Neural crest cell (in vitro differentiated cells): ENCODE results near the gene SPSB4. TPM values are rescaled to one million over a fixed set of nuclear protein-coding genes. Genes with fewer than 3 reads are reported as not detected.
A peak's percentile ranks its signal among the peaks of the same experiment; 100 is the strongest.

Source experiments
- DNase-seq: peaks from one replicate; pipeline ENCODE4 v3.0.0; 2021; ENCODE audit warnings: low read depth, mixed read lengths, low spot score
- H3K27ac Mint-ChIP-seq: one replicate; pipeline ENCODE4 v1.8.0; 2021; ENCODE audit warnings: mild to moderate bottlenecking, mixed read lengths; ENCODE audit not compliant: unreplicated experiment
- H3K27me3 Mint-ChIP-seq: 2 replicates; pipeline ENCODE4 v1.8.0; 2021; ENCODE audit warnings: low read depth, mild to moderate bottlenecking, mixed read lengths
- H3K36me3 Mint-ChIP-seq: 2 replicates; pipeline ENCODE4 v1.8.0; 2021; ENCODE audit warnings: low read depth, mild to moderate bottlenecking, mixed read lengths
- H3K4me1 Mint-ChIP-seq: 2 replicates; pipeline ENCODE4 v1.8.0; 2021; ENCODE audit warnings: mixed read lengths
- H3K4me3 Mint-ChIP-seq: one replicate; pipeline ENCODE4 v1.8.0; 2021; ENCODE audit warnings: mild to moderate bottlenecking, mixed read lengths
- H3K9me3 Mint-ChIP-seq: 2 replicates; pipeline ENCODE4 v1.8.0; 2021; ENCODE audit warnings: mixed read lengths
- total RNA-seq: library from RNA; stranded (reverse); gene quantifications from 2 replicates; pipeline ENCODE4 v1.2.1, GENCODE V29; 2021
- TF ChIP-seq, protein P1 (sequence below): fragments of 200-600 bp; sonication (generic); conservative IDR thresholded peaks from 2 replicates; pipeline ENCODE4 v1.5.0; 2021; ENCODE audit warnings: antibody characterized with exemption, mild to moderate bottlenecking

The SPSB4 gene
- total RNA-seq, 1 donor from 2014 or later, result 35.1 TPM

DNA sequence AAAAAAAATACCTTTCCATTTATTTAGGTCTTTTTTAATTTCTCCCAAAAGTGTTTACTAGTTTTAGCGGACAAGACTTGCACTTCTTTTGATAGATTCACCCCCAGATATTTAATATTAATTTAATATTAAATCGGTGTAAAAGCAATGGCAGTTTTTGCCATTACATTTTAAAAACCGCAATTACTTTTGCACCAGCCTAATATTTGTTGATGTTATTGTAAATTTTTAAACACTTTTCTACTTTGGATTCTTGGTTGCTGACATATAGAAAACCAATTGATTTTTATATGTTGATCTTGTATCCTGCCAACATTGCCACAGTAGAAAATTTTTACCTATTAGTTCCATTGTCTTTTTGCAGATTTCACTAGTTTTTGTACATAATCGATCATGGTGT is 116.5 kb downstream of the SPSB4 start:
- TF ChIP-seq, protein P1, sequence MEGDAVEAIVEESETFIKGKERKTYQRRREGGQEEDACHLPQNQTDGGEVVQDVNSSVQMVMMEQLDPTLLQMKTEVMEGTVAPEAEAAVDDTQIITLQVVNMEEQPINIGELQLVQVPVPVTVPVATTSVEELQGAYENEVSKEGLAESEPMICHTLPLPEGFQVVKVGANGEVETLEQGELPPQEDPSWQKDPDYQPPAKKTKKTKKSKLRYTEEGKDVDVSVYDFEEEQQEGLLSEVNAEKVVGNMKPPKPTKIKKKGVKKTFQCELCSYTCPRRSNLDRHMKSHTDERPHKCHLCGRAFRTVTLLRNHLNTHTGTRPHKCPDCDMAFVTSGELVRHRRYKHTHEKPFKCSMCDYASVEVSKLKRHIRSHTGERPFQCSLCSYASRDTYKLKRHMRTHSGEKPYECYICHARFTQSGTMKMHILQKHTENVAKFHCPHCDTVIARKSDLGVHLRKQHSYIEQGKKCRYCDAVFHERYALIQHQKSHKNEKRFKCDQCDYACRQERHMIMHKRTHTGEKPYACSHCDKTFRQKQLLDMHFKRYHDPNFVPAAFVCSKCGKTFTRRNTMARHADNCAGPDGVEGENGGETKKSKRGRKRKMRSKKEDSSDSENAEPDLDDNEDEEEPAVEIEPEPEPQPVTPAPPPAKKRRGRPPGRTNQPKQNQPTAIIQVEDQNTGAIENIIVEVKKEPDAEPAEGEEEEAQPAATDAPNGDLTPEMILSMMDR, result no peak
- Mint-ChIP-seq H3K4me1 (peaks cover 6% of the 10 kb centered on the region), H3K27me3 (no peaks in the 10 kb centered on the region), H3K36me3 (peaks cover 5% of the 10 kb centered on the region), H3K4me3 (no peak overlapping the region), H3K27ac (no peak overlapping the region), H3K9me3 (peaks cover 9% of the 10 kb centered on the region)
- no peak for DNase-seq

DNA sequence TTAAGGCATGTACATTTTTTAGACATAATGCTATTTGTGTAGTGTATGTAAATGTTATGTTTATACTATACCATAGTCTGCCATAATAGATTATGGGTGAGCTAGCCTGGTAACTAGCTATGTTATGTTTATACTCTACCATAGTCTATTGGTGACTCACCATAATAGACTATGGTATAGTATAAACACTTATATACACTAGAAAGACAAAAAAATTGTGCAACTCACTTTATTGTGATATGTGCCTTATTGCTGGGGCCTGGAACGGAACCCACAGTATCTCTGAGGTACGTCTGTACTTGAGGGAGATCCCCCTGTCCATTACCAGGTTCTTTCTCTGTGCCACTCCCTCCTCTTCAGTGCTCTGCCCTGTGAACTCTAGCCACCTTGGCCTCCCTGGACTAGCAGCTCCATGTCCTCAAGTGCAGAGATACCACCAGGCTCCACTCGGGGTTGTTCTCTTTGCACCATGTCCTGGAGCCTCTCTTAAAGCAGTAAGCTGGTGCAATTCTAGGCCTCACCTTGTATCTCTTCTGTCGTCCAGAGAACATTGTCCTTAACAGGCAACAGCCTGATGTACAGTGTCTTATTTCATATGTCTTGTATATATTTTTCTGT is 119.6 kb downstream of the SPSB4 start:
- Mint-ChIP-seq H3K36me3 (peaks cover 4% of the 10 kb centered on the region), H3K9me3 (peaks cover 4% of the 10 kb centered on the region), H3K4me3 (no peak overlapping the region), H3K27me3 (no peaks in the 10 kb centered on the region), H3K4me1 (no peaks in the 10 kb centered on the region), H3K27ac (no peak overlapping the region)
- DNase-seq, result no peak
- TF ChIP-seq, protein P1, result no peak

DNA sequence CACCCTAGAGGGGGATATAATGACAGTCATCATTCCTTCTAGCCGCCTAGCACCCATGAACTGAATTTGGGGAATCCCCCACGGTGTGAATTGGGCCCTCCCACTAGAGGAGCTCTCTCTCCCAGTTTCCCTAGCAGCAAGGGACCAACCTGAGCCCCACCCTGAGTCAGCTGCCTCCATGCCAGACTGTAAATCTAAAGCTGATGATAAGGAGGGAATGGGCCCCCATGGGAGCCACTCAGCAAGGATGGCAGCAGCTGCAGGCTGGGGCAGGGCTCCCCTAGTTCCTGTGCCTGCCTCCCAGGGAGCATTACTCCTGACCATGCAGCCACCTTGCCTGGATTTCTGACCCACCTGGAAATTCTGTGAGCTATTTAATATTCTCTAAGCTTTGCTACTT is 123.5 kb downstream of the SPSB4 start:
- peak overlapping the region; percentile 57 for H3K27ac Mint-ChIP-seq
- DNase-seq, result no peak

DNA sequence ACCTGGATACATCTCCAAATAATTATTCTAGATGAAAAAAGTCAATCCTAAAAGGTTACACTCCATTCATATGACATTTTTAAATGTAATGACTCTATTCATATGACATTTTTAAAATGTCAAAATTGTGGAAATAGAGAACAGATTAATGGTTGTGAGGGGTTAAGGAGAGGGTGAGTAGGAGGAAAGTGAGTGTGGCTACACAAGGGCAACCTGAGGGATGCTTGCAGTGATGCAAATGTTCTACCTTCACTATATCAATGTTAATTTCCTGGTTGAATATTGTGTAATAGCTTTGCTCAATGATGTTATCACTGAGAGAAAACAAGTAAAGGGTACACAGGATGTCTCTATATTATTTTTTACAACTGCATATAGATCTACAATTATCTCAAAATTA is 125.6 kb downstream of the SPSB4 start:
- H3K4me1 Mint-ChIP-seq, result no peaks in the 10 kb centered on the region
- TF ChIP-seq, protein P1, result no peak
- H3K4me3 Mint-ChIP-seq, result no peak overlapping the region
- no peak for DNase-seq
- H3K27me3 Mint-ChIP-seq, result no peaks in the 10 kb centered on the region
- peaks cover 7% of the 10 kb centered on the region for H3K9me3 Mint-ChIP-seq
- H3K27ac Mint-ChIP-seq, result no peak overlapping the region
- peaks cover 7% of the 10 kb centered on the region for H3K36me3 Mint-ChIP-seq

More for the DNA sequence above, 123.5 kb downstream of the SPSB4 start:
- peaks cover 2% of the 10 kb centered on the region for H3K9me3 Mint-ChIP-seq
- TF ChIP-seq, protein P1, result no peak
- H3K27me3 Mint-ChIP-seq, result no peaks in the 10 kb centered on the region
- H3K4me3 Mint-ChIP-seq, result no peak overlapping the region
- no peaks in the 10 kb centered on the region for H3K4me1 Mint-ChIP-seq
- peaks cover 3% of the 10 kb centered on the region for H3K36me3 Mint-ChIP-seq

DNA sequence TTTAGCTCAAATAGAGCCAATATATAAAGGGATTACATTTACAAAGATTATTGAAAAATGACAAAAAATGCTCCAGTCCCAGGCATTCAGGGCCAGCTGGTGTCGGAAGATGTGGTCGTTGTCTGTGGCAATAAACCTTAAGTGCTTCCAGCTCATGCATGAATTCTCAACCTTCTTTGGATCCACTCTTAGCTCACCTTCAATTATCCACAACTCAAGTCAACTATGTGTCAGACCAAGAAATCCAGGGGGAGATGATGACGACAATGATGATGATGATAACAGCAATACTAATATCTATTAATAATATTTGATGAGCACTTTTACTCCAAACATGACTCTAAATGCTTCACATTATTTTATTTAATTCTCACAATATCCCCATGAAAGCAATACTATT is 126.9 kb downstream of the SPSB4 start:
- Mint-ChIP-seq H3K4me1 (no peaks in the 10 kb centered on the region), H3K36me3 (peaks cover 7% of the 10 kb centered on the region), H3K9me3 (peaks cover 7% of the 10 kb centered on the region), H3K27me3 (no peaks in the 10 kb centered on the region), H3K27ac (no peak overlapping the region), H3K4me3 (no peak overlapping the region)
- DNase-seq, result no peak
- TF ChIP-seq, protein P1, result no peak
